Hepatocyte (in vitro differentiated cells): ENCODE results near the gene RIT2. TPM values are rescaled to one million over a fixed set of nuclear protein-coding genes. Genes with fewer than 3 reads are reported as not detected.

Experiments used
- DNase-seq: peaks from one replicate; pipeline ENCODE4 v3.0.0-alpha.2; 2016; ENCODE audit warnings: low spot score
- H2AFZ ChIP-seq: fragments of 200-600 bp; sonication (generic); 2 replicates; pipeline ENCODE4 v1.6.0; 2016; ENCODE audit warnings: antibody characterized with exemption, mild to moderate bottlenecking
- H3K27ac ChIP-seq: fragments of 200-600 bp; sonication (generic); 2 replicates; pipeline ENCODE4 v1.5.1; 2016; ENCODE audit warnings: mild to moderate bottlenecking
- H3K27me3 ChIP-seq: fragments of 200-600 bp; sonication (generic); 2 replicates; pipeline ENCODE4 v1.6.1; 2016
- H3K36me3 ChIP-seq: fragments of 200-600 bp; sonication (generic); replicated peaks from 2 replicates; pipeline ENCODE4 v1.5.1; 2016; ENCODE audit warnings: low read depth; ENCODE audit not compliant: insufficient read depth
- H3K4me1 ChIP-seq: fragments of 200-600 bp; sonication (generic); 2 replicates; pipeline ENCODE4 v1.5.1; 2016; ENCODE audit warnings: mild to moderate bottlenecking, moderate library complexity; ENCODE audit not compliant: insufficient read depth
- H3K4me2 ChIP-seq: fragments of 200-600 bp; sonication (generic); 2 replicates; pipeline ENCODE4 v1.6.0; 2016
- H3K4me3 ChIP-seq: fragments of 200-600 bp; sonication (generic); 2 replicates; pipeline ENCODE4 v1.5.1; 2016; ENCODE audit warnings: mild to moderate bottlenecking
- H3K79me2 ChIP-seq: fragments of 200-600 bp; sonication (generic); 2 replicates; pipeline ENCODE4 v1.6.0; 2017; ENCODE audit warnings: mild to moderate bottlenecking
- H3K9me2 ChIP-seq: fragments of 200-600 bp; sonication (generic); replicated peaks from 2 replicates; pipeline ENCODE4 v1.6.0; 2017; ENCODE audit warnings: mild to moderate bottlenecking; ENCODE audit not compliant: insufficient read depth
- H3K9me3 ChIP-seq: fragments of 200-600 bp; sonication (generic); 2 replicates; pipeline ENCODE4 v1.5.1; 2016; ENCODE audit warnings: low read depth, mild to moderate bottlenecking
- H4K20me1 ChIP-seq: fragments of 200-600 bp; sonication (generic); 2 replicates; pipeline ENCODE4 v1.6.0; 2016; ENCODE audit warnings: mild to moderate bottlenecking; ENCODE audit not compliant: insufficient read depth, poor library complexity, severe bottlenecking
- EZH2 ChIP-seq: fragments of 200-600 bp; sonication (generic); IDR thresholded peaks from 2 replicates; pipeline ENCODE4 v1.6.1; 2016; ENCODE audit warnings: antibody characterized with exemption, mild to moderate bottlenecking, borderline replicate concordance
- EZH2phosphoT487 ChIP-seq: fragments of 200-600 bp; sonication (generic); IDR thresholded peaks from one replicate; pipeline ENCODE4 v1.6.1; 2018; ENCODE audit warnings: antibody characterized with exemption, mild to moderate bottlenecking, low read depth, moderate library complexity; ENCODE audit not compliant: unreplicated experiment, severe bottlenecking
- WGBS: methylation state at CpG from one replicate; pipeline ENCODE4 v1.1.6; 2016; ENCODE audit warnings: low lambda C conversion rate; ENCODE audit errors: missing lambda C conversion rate; 5-methylcytosine and 5-hydroxymethylcytosine counted together
- polyA plus RNA-seq: library from polyadenylated mRNA; unstranded; fragments of >200 nt; fragmentation: Nextera tagmentation; extraction: Ambion mirVana; gene quantifications from 2 replicates; pipeline ENCODE4 v1.2.1, GENCODE V29; 2016
- total RNA-seq: library from RNA; depleted of rRNA; stranded (reverse); fragments of >200 nt; gene quantifications from 2 replicates; pipeline ENCODE4 v1.2.3, GENCODE V29; 2014
- TF ChIP-seq, protein P1 (sequence below): fragments of 200-600 bp; sonication (generic); IDR thresholded peaks from 2 replicates; pipeline ENCODE4 v1.5.1; 2016; ENCODE audit warnings: antibody characterized with exemption, mild to moderate bottlenecking; ENCODE audit not compliant: poor library complexity

Gene RIT2
- total and polyA plus RNA-seq, 2 experiments from 2014 or later, result not detected

DNA sequence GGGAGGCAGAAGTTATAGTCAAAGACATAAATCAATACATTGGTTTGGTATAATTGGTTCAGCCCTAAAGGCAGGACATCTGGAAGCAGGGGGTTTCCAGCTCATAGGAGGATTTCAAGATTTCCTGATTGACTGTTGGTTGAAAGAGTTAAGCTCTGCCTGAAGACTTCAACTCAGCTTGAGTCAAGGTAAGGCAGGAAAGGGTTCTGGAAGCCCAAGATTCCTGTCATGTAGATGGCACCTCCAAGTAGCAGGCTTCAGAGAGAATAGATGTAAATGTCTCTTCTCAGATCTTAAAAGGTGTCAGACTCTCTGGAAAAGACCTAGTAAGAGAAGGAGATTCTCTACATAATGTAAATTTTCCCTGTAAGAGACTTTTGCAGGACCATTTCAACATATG, 335.3 kb downstream of the RIT2 start:
- Histone ChIP-seq H3K4me1 (no peaks in the 10 kb centered on the region), H3K9me3 (no peaks in the 10 kb centered on the region), H3K4me3 (no peak overlapping the region), H4K20me1 (no peaks in the 10 kb centered on the region), H3K36me3 (no peaks in the 10 kb centered on the region), H2AFZ (no peak overlapping the region), H3K27ac (no peak overlapping the region), H3K9me2 (no peaks in the 10 kb centered on the region), H3K27me3 (no peaks in the 10 kb centered on the region), H3K79me2 (no peaks in the 10 kb centered on the region), H3K4me2 (no peak overlapping the region)
- DNase-seq, result no peak
- TF ChIP-seq, protein P1, sequence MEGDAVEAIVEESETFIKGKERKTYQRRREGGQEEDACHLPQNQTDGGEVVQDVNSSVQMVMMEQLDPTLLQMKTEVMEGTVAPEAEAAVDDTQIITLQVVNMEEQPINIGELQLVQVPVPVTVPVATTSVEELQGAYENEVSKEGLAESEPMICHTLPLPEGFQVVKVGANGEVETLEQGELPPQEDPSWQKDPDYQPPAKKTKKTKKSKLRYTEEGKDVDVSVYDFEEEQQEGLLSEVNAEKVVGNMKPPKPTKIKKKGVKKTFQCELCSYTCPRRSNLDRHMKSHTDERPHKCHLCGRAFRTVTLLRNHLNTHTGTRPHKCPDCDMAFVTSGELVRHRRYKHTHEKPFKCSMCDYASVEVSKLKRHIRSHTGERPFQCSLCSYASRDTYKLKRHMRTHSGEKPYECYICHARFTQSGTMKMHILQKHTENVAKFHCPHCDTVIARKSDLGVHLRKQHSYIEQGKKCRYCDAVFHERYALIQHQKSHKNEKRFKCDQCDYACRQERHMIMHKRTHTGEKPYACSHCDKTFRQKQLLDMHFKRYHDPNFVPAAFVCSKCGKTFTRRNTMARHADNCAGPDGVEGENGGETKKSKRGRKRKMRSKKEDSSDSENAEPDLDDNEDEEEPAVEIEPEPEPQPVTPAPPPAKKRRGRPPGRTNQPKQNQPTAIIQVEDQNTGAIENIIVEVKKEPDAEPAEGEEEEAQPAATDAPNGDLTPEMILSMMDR, result no peak
- TF ChIP-seq EZH2 (no peak), EZH2phosphoT487 (no peak)

DNA sequence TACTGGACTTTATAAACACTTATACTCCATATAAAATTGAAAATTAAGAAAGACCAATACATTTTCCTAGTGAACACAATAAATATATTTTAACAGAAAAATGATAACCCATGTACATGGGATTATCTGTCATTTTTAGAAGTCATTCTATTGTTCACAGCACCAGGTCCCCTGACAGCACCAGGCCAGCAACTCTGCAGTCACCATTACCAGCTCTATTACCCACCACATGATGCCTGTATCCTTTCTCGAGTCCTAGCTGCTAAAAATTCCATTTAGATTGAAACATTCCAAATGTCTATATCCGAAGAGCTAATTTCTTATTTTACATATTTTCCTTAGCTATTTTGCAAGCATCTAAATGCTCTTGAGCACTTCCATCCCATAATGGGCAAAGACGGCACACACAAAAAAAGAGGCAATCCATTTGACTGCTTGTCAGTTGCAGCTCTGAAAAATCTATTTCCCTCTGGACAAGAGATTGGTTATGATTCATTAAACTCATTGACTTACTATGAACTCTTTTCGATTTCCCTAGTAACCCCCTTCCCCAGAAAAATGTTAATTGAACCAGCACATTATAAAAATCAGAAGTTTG, 336.9 kb downstream of the RIT2 start:
- Histone ChIP-seq H2AFZ (no peak overlapping the region), H3K9me3 (no peaks in the 10 kb centered on the region)

DNA sequence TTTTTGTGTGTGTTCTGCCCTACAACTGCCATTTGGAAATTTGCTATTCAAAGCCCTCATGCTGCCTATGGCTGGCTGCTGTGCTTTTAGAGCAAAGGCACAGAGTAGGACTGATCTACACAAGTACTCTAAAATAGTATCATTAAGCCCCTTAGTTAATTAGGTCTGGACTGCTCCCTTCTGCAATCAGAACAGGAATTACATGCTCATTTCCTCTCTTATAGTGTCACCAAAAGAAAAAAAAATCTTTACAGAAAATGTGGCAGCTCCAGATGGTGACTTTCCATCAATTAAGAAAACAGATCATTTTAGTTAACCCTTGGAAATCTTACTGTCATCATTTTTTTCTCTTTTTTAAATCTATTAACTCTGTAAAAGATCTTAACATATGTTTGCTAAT, 337.5 kb downstream of the RIT2 start:
- Histone ChIP-seq H3K4me2 (no peak overlapping the region), H3K36me3 (no peaks in the 10 kb centered on the region)

More for the DNA sequence above, 336.9 kb downstream of the RIT2 start:
- TF ChIP-seq EZH2phosphoT487 (no peak), EZH2 (no peak)
- TF ChIP-seq, protein P1, result no peak
- H4K20me1 ChIP-seq, result no peaks in the 10 kb centered on the region
- H3K4me2 ChIP-seq, result no peak overlapping the region
- no peaks in the 10 kb centered on the region for H3K4me1 ChIP-seq
- H3K27ac ChIP-seq, result no peak overlapping the region
- no peaks in the 10 kb centered on the region for H3K9me2 ChIP-seq
- DNase-seq, result no peak
- H3K36me3 ChIP-seq, result no peaks in the 10 kb centered on the region
- WGBS, result 64% methylated on average over 4 of the region's 4 CpGs
- H3K79me2 ChIP-seq, result no peaks in the 10 kb centered on the region
- no peak overlapping the region for H3K4me3 ChIP-seq
- no peaks in the 10 kb centered on the region for H3K27me3 ChIP-seq

More for the DNA sequence above, 337.5 kb downstream of the RIT2 start:
- Histone ChIP-seq H4K20me1 (no peaks in the 10 kb centered on the region), H3K9me2 (no peaks in the 10 kb centered on the region), H3K4me3 (no peak overlapping the region), H3K27me3 (no peaks in the 10 kb centered on the region), H3K79me2 (no peaks in the 10 kb centered on the region), H3K4me1 (no peaks in the 10 kb centered on the region), H3K9me3 (no peaks in the 10 kb centered on the region), H2AFZ (no peak overlapping the region), H3K27ac (no peak overlapping the region)
- no peak for TF ChIP-seq EZH2phosphoT487
- TF ChIP-seq, protein P1, result no peak
- no peak for DNase-seq
